HTERT RPE-1 (cell line): ENCODE results near the gene C9orf78.

Source experiments
- in situ Hi-C: fragments of 300-500 bp; cut with MboI; formaldehyde crosslinking; loops from 4 replicates; pipeline ENCODE4 v1.14.3; 2020; ENCODE audit warnings: low sequenced_read_pairs

Gene C9orf78

GRCh38 chr9:129868023-129868871 lies 33.2 kb upstream of the C9orf78 start:
- in situ Hi-C loops = no loop called here

- in situ Hi-C loops = no loop called here
Observed at GRCh38 chr9:129867136-129868022, 32.3 kb upstream of the C9orf78 start.

- in situ Hi-C loops = no loop called here
Observed at GRCh38 chr9:129866394-129867135, 31.5 kb upstream of the C9orf78 start.

- in situ Hi-C loops = no loop called here
Observed at GRCh38 chr9:129865668-129866320, 30.7 kb upstream of the C9orf78 start.

- in situ Hi-C loops = no loop called here
Observed at GRCh38 chr9:129864991-129865647, 30.0 kb upstream of the C9orf78 start.

- in situ Hi-C loops = no loop called here
Observed at GRCh38 chr9:129863059-129863690, 28.1 kb upstream of the C9orf78 start.

- in situ Hi-C loops = no loop called here
Observed at GRCh38 chr9:129861447-129861827, 26.4 kb upstream of the C9orf78 start.

GRCh38 chr9:129860653-129861446 lies 25.8 kb upstream of the C9orf78 start:
- in situ Hi-C loops = no loop called here

- in situ Hi-C loops = no loop called here
Observed at GRCh38 chr9:129858167-129858962, 23.3 kb upstream of the C9orf78 start.

GRCh38 chr9:129857207-129857606 lies 22.1 kb upstream of the C9orf78 start:
- in situ Hi-C loops = no loop called here

- in situ Hi-C loops = no loop called here
Observed at GRCh38 chr9:129854588-129855110, 19.6 kb upstream of the C9orf78 start.

GRCh38 chr9:129853614-129854013 lies 18.5 kb upstream of the C9orf78 start:
- in situ Hi-C loops = no loop called here

- in situ Hi-C loops = no loop called here
Observed at GRCh38 chr9:129852579-129852978, 17.5 kb upstream of the C9orf78 start.

GRCh38 chr9:129851821-129852220 lies 16.7 kb upstream of the C9orf78 start:
- in situ Hi-C loops = no loop called here

GRCh38 chr9:129850821-129851550 lies 15.9 kb upstream of the C9orf78 start:
- in situ Hi-C loops = no loop called here

GRCh38 chr9:129849901-129850300 lies 14.8 kb upstream of the C9orf78 start:
- in situ Hi-C loops = no loop called here
